ENCODE measurements around the gene RNU6-1.

Gene RNU6-1

DNA sequence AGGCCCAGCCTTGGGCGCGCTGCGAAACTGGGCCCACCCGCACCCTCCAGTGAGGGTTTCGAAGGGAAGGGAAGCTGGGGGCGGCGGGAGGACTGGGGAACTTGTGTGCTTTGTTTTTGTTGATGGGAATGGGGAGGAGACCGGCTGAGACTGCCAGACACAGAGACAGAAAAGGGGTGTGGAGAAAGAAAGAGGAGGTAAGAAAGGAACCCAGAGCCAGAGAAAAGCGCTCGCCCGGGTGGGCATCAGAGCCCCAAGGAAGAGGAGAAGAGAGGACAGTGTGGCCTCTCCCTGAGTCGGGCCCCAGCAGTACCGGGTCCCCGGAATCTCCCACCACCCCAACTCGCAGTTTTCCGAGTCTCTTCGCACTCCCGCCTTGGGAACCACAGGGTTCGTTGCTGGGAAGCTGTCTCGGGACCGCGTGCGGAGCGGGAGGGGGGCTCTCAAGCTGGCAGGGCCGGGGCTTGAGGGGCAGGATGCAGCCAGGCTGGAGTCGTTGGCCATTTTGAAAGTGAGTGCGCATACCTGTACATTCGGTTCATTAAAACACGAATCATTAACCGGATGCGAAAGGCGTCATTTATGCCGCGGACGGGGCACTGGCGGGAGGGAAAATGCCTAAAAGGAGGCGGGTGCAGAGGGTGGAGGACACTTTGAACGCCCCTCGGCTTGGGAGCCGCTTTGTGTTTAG lies 11.4 kb downstream of the RNU6-1 start:
- TF ChIP-seq, protein P1, sequence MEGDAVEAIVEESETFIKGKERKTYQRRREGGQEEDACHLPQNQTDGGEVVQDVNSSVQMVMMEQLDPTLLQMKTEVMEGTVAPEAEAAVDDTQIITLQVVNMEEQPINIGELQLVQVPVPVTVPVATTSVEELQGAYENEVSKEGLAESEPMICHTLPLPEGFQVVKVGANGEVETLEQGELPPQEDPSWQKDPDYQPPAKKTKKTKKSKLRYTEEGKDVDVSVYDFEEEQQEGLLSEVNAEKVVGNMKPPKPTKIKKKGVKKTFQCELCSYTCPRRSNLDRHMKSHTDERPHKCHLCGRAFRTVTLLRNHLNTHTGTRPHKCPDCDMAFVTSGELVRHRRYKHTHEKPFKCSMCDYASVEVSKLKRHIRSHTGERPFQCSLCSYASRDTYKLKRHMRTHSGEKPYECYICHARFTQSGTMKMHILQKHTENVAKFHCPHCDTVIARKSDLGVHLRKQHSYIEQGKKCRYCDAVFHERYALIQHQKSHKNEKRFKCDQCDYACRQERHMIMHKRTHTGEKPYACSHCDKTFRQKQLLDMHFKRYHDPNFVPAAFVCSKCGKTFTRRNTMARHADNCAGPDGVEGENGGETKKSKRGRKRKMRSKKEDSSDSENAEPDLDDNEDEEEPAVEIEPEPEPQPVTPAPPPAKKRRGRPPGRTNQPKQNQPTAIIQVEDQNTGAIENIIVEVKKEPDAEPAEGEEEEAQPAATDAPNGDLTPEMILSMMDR (IDR thresholded peaks at IDR 0.05; ENCODE audit: borderline replicate concordance, control extremely low read depth, extremely low read depth, insufficient read depth, missing control alignments) = no peak
- in situ Hi-C loops (cut with MboI; ENCODE audit: low sequenced_read_pairs, unreplicated experiment) = loop anchor here (25.0 kb wide), 1 partner anchor 891 kb away; no protein-coding TSS in a partner anchor
- DNase-seq (ENCODE audit: low spot score) = no peak

DNA sequence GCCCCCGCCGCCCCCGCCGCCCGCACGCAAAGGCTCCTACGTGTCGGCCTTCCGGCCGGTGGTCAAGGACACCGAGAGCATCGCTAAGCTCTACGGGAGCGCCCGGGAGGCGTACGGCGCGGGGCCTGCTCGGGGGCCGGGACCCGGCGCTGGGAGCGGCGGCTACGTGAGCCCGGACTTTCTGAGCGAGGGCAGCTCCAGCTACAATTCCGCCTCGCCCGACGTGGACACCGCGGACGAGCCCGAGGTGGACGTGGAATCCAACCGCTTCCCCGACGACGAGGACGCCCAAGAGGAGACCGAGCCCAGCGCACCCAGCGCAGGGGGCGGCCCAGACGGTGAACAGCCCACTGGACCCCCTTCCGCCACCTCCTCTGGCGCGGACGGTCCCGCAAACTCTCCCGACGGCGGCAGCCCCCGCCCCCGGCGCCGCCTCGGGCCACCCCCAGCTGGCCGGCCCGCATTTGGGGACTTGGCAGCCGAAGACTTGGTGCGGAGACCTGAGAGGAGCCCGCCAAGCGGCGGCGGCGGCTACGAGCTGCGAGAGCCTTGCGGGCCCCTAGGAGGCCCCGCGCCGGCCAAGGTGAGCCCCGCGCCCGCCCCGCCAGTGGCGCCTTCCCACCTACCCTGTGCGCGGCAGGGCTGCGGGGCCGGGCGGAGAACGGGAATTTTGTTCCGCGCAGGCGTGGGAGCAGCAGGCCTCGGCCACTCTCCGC lies 12.1 kb downstream of the RNU6-1 start:
- TF ChIP-seq, protein P1 (IDR thresholded peaks at IDR 0.05; ENCODE audit: borderline replicate concordance, control extremely low read depth, extremely low read depth, insufficient read depth, missing control alignments) = no peak
- in situ Hi-C loops (cut with MboI; ENCODE audit: low sequenced_read_pairs, unreplicated experiment) = loop anchor here (25.0 kb wide), 1 partner anchor 890 kb away; no protein-coding TSS in a partner anchor
- no peak for DNase-seq (ENCODE audit: low spot score)

DNA sequence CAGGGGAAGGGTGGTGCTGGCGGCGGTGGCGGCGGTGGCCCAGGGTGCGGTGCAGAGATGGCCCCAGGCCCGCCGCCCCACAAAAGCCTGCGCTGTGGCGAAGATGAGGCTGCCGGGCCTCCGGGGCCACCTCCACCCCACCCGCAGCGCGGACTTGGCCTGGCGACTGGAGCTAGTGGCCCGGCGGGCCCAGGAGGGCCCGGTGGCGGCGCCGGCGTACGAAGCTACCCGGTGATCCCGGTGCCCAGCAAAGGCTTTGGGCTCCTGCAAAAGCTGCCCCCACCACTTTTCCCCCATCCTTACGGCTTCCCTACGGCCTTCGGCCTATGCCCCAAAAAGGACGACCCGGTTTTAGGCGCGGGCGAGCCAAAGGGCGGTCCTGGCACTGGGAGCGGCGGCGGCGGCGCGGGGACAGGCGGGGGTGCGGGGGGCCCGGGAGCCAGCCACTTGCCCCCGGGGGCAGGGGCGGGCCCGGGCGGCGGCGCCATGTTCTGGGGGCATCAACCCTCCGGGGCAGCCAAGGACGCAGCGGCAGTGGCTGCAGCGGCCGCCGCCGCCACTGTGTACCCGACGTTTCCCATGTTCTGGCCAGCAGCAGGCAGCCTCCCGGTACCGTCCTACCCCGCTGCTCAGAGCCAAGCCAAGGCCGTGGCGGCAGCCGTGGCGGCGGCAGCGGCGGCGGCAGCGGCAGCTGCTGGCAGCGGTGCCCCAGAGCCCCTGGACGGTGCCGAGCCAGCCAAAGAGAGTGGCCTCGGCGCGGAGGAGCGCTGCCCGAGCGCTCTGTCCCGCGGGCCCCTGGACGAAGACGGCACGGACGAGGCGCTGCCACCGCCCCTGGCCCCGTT lies 12.9 kb downstream of the RNU6-1 start:
- no peak for DNase-seq (ENCODE audit: low spot score)
- in situ Hi-C loops (cut with MboI; ENCODE audit: low sequenced_read_pairs, unreplicated experiment) = loop anchor here (25.0 kb wide), 1 partner anchor 890 kb away; no protein-coding TSS in a partner anchor
- TF ChIP-seq, protein P1 (IDR thresholded peaks at IDR 0.05; ENCODE audit: borderline replicate concordance, control extremely low read depth, extremely low read depth, insufficient read depth, missing control alignments) = no peak

DNA sequence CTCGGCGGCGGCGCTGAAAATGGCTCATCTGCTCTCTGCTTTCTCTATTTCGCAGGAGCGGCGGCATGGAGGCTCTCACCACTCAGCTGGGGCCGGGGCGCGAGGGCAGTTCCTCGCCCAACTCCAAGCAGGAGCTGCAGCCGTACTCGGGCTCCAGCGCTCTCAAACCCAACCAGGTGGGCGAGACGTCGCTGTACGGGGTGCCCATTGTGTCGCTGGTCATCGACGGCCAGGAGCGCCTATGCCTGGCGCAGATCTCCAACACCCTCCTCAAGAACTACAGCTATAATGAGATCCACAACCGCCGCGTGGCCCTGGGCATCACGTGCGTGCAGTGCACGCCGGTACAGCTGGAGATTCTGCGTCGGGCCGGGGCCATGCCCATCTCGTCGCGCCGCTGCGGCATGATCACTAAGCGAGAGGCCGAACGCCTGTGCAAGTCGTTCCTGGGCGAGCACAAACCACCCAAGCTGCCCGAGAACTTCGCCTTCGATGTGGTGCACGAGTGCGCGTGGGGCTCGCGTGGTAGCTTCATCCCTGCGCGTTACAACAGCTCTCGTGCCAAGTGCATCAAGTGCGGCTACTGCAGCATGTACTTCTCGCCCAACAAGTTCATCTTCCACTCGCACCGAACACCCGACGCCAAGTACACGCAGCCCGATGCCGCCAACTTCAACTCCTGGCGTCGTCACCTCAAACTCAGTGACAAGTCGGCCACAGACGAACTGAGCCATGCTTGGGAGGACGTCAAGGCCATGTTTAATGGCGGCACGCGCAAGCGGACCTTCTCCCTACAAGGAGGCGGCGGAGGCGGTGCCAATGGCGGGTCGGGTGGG lies 13.7 kb downstream of the RNU6-1 start:
- in situ Hi-C loops (cut with MboI; ENCODE audit: low sequenced_read_pairs, unreplicated experiment) = loop anchor here (25.0 kb wide), 1 partner anchor 889 kb away; no protein-coding TSS in a partner anchor
- TF ChIP-seq, protein P1 (IDR thresholded peaks at IDR 0.05; ENCODE audit: borderline replicate concordance, control extremely low read depth, extremely low read depth, insufficient read depth, missing control alignments) = no peak
- DNase-seq (ENCODE audit: low spot score) = no peak

DNA sequence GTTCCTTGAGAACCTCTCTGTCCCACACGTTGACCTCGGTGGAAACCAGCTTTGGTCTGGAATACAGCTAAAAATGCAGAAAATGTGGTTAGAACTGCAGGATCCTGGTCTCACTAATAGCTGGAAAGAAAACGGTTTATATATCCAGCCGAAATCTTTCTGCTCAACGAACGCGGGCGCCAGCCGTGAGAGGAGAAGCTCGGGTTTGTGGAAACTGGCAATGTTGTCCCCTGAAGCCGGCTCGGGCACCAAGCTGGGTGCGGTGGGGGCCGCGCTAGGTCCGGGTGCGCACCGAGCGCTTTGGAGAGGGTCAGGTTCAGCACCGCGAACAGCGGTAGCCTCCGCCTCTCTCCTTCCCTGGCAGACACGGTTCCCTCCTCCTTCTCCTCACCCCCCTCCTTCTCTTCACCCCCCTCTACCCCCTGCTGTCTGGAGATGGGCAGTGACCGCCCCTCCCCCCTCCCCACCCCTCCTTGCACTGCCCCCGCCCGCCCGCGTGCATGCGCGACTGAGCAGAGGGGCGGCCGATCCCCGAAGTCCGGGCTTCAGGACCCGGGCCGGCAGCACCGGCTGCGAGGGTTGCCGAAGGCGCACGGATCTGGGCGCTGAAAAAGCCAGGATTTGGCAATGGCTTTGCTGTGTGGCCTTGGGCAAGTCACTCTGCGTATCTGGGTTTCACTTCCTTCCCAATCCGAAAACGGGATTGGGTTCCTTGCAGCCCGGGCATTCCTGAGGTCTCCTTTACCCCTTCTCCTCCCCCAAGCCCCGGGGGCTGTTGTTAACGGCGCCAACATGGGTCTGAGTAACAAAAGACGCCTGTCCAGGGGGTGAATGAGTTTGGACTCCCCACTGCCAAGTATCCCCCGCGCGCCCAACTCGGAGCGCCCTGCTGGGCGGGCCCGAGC lies 14.6 kb downstream of the RNU6-1 start, which contains the start of gene SKOR1:
Gene SKOR1 (plus strand): TSS at position 534 of the 905 bp plus-strand sequence. CDS start 94 bp downstream, at position 628.
- DNase-seq (ENCODE audit: low spot score) = peak; percentile 64
- in situ Hi-C loops (cut with MboI; ENCODE audit: low sequenced_read_pairs, unreplicated experiment) = loop anchor here (25.0 kb wide), 1 partner anchor 888 kb away; no protein-coding TSS in a partner anchor
- TF ChIP-seq, protein P1 (IDR thresholded peaks at IDR 0.05; ENCODE audit: borderline replicate concordance, control extremely low read depth, extremely low read depth, insufficient read depth, missing control alignments) = no peak

Measured in GM13976 (cell line).